Hematopoietic multipotent progenitor cell treated with erythropoietin and hydrocortisone succinate and interleukin-3 and kit ligand, for 8 days (in vitro differentiated cells): ENCODE data around the gene TTC27.
A peak's percentile ranks its signal among the peaks of the same experiment; 100 is the strongest.

Experiments used
- DNase-seq: peaks from one replicate; pipeline ENCODE4 v3.0.0-alpha.2; 2015

Gene TTC27

GRCh38 chr2:32671885-32672533 is 44.2 kb downstream of the TTC27 start:
- no peak for DNase-seq

GRCh38 chr2:32678825-32679224 is 51.0 kb downstream of the TTC27 start:
- peak; percentile 11 for DNase-seq

DNA sequence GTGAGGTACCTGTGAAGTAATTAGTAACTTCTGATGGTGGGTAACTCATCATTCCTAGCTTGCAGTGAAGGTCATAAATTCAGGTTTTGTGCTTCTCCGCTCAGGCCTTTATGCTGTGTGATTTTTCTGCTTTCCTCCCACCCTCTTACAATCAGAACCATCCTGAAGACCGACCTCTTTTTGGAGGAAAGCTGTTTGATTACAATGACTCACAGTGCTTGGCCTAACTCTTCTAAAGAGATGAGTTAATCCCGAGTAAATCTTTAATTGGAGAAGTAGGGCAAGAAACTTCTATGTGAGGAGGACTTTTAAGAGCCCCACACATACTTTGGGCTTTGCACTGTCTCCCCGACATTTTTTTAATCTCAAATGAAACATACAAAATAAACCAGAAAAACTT is 53.1 kb downstream of the TTC27 start:
- no peak for DNase-seq

- DNase-seq, result peak; percentile 29
Observed at GRCh38 chr2:32683520-32684086, 55.8 kb downstream of the TTC27 start.

- no peak for DNase-seq
Observed at GRCh38 chr2:32688541-32688940, 60.7 kb downstream of the TTC27 start.

DNA sequence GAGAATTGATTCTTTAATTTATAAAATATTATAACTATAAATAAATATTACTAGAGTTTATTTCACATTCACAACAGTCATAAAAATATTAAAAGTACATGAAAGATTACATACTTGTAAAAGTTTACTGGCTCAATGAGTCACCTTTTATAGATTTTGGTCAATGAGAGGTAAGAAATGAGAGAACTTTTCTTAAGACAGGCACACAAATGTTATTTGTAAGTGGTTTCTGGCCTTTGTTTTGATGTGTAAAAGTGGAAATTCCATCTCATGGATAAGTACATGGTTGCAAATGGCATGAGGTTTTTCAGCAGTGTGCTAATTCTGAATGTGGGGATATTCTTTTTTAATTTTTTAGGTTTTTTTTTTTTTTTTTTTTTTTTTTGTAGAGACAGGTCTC is 63.8 kb downstream of the TTC27 start:
- DNase-seq, result no peak

- no peak for DNase-seq
Observed at GRCh38 chr2:32696439-32696838, 68.6 kb downstream of the TTC27 start.

GRCh38 chr2:32697156-32697555 is 69.3 kb downstream of the TTC27 start:
- peak; percentile 74 for DNase-seq

GRCh38 chr2:32699151-32699550 is 71.3 kb downstream of the TTC27 start:
- no peak for DNase-seq

- no peak for DNase-seq
Observed at GRCh38 chr2:32701806-32702205, 74.0 kb downstream of the TTC27 start.

DNA sequence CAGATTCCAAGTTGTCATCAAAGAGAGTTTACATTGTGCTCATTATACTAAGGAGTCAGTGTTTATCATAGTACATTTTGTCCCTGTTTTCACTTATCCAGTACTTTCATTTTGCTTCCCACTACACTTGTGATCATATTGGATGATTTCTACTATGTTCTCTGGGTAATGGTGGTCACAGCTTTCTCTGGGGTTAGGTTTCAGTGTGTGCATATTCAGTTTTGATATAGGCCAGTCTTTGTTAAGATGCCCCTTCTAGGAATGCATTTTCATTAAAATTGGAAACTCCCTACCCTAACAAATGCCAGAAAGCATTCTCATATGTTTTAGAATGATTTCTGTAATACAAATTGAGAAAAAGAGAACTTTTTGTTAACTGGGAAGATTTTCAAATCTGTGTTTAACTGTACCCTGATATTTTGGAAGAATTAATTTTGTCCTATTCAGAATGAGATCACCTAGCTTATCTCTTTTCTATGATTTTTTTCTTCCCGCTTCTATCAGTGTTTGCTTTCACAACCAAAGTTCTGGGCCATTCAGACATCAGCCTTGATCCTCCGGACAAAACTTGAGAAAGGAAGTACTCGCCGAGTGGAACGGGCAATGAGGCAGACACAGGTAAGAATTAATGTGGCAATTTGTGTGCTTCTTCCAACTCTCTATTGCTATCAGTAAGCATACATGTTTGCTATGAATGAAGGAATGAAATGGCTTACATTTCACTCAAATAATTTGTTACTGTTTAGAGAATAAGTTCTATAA is 74.6 kb downstream of the TTC27 start:
- DNase-seq, result no peak

GRCh38 chr2:32706815-32707579 is 79.1 kb downstream of the TTC27 start:
- DNase-seq, result no peak

DNA sequence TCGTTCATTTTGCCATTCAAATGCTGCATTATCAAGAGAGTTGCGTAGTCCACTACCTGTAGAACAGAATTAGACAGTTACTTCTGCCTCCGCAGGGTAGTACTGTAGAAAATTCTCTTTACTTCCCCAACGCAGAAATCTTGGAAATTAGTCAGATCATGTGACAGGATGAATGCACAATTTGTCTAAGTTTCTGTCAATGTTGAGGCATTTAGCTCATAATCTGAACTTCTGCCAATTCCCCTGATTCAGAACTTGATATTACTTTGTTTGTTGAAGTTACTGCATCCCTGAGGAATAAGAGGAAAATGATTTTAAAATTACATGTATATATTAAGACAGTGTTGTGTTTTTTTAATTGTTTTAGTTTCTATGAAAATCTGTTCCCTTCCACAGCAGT is 83.4 kb downstream of the TTC27 start:
- DNase-seq, result no peak

GRCh38 chr2:32711908-32712501 is 84.2 kb downstream of the TTC27 start:
- DNase-seq, result no peak

DNA sequence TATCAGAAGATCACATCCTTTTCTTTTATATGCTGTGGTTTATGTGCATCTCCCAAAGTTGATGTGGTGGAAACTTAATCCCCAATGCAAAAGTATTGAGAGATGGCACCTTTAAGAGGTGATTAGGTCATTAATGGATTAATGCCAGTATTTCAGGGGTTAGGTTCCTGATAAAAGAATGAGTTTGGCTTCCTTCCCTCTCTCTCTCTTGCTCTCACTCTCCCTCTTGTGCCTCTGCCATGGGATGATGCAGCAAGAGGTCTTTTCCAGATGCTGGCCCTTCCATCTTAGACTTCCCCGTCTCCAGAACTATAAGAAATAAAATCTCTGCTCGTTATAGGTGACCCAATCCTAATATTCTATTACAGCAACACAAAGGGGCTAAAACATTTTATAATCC is 85.0 kb downstream of the TTC27 start:
- DNase-seq, result peak; percentile 71

DNA sequence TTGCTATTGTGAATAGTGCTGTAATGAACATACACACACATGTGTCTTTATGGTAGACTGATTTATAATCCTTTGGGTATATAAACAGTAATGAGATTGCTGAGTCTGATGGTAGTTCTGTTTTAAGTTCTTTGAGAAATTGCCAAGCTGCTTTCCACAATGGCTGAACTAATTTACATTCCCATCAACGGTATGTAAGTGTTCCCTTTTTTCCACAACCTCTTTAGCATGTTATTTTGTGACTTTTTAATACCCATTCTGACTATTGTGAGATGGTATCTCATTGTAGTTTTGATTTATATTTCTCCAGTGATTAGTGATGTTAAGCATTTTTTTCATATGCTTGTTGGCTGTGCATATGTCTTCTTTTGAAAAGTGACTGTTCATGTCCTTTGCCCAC is 86.7 kb downstream of the TTC27 start:
- DNase-seq, result no peak

DNA sequence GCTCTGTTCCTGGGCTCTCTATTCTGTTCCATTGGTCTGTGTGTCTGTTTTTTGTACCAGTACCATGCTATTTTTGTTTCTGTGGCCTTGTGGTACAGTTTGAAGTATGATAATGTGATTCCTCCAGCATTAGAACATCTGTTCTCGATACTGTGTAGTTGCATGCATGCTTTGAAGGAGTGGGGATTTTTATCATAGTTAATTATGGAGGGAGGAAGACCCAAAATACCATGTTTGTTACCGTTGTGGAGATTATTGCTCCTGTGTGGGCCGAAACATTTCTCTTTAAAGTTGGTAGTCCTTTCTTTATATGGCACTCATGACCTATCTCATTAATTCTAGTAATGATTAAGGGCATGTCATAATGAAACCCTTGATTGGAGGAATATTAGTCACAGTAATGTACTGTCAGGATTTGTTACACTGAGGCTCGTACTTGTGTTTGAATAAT is 87.6 kb downstream of the TTC27 start:
- no peak for DNase-seq

GRCh38 chr2:32715981-32716380 is 88.1 kb downstream of the TTC27 start:
- no peak for DNase-seq

GRCh38 chr2:32716598-32716997 is 88.7 kb downstream of the TTC27 start:
- DNase-seq, result no peak

DNA sequence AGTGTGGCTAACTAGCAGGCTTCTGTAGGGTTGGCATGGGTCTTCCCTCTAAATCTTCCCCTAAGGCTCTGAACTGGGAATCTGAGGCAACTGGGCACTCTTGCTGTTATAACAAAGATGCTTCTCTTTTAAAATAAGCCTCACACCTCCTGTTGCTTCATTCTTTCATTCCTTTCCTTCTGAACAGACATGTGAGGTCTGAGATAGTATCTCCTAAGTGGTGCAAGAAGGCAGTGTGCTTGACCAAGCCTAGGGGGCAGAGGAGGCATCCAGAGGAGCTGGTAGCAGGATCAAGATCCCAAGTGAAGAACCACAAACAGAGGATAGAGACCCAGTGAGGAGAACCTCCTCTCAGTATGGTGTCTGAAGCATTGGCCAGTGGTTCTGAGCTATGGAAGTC is 90.9 kb downstream of the TTC27 start:
- DNase-seq, result peak; percentile 24

- DNase-seq, result no peak
Observed at GRCh38 chr2:32719430-32719829, 91.6 kb downstream of the TTC27 start.

- no peak for DNase-seq
Observed at GRCh38 chr2:32719933-32720716, 92.3 kb downstream of the TTC27 start.
